OCI-LY7 (cell line): ENCODE measurements around the gene MYLK4.

Experiments
- EZH2phosphoT487 ChIP-seq: fragments of 200-600 bp; sonication (generic); IDR thresholded peaks from 2 replicates; pipeline ENCODE4 v1.6.1; 2018; ENCODE audit warnings: low read depth, borderline replicate concordance, mild to moderate bottlenecking, mixed run types, antibody characterized with exemption, low read length, moderate library complexity, mixed read lengths
- TF ChIP-seq, protein P1 (sequence below): fragments of 200-600 bp; sonication (generic); conservative IDR thresholded peaks from 2 replicates; pipeline ENCODE4 v1.5.1; 2014; ENCODE audit warnings: mild to moderate bottlenecking, antibody characterized with exemption, low read length, moderate library complexity, mixed read lengths

DNA sequence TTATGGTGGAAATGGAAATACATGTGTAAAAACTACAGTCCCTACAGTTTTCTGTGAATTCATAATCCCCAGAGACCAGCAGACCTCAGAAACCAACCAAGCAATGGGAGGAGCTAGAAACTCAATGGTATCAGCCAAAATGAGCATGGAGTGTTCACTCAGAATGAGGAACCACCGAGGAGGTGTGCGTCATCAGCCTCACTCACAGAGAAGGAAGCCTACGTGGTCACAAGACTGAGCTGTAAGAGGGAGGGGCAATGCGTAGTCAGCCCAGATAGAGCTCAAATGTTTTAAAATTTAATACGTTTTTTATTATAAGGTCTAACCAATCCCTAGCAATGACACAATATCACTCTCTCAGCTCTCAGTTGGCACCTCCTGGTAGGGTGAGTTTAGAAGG, 17.4 kb downstream of the MYLK4 start:
- TF ChIP-seq, protein P1, sequence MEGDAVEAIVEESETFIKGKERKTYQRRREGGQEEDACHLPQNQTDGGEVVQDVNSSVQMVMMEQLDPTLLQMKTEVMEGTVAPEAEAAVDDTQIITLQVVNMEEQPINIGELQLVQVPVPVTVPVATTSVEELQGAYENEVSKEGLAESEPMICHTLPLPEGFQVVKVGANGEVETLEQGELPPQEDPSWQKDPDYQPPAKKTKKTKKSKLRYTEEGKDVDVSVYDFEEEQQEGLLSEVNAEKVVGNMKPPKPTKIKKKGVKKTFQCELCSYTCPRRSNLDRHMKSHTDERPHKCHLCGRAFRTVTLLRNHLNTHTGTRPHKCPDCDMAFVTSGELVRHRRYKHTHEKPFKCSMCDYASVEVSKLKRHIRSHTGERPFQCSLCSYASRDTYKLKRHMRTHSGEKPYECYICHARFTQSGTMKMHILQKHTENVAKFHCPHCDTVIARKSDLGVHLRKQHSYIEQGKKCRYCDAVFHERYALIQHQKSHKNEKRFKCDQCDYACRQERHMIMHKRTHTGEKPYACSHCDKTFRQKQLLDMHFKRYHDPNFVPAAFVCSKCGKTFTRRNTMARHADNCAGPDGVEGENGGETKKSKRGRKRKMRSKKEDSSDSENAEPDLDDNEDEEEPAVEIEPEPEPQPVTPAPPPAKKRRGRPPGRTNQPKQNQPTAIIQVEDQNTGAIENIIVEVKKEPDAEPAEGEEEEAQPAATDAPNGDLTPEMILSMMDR = no peak
- no peak for TF ChIP-seq EZH2phosphoT487
